K562 (cell line): ENCODE measurements around the gene C13orf42.

ENCODE experiments used
- AFF1 ChIP-seq, 2 experiments: fragments of 450-650 bp; IDR thresholded peaks; 2 replicates each; pipeline ENCODE4 v1.6.1; 2018; ENCODE audit warnings: mild to moderate bottlenecking in 2 of 2, low read depth in 1 of 2; ENCODE audit not compliant: partially characterized antibody in 2 of 2
- ATF2 ChIP-seq: sonication (generic); formaldehyde crosslinking; IDR thresholded peaks from 2 replicates; pipeline ENCODE4 v1.8.1; 2022; ENCODE audit warnings: missing genetic modification reagents
- CTCF ChIP-seq, 3 experiments: IDR thresholded peaks in 2 of 3; conservative IDR thresholded peaks in 1 of 3; 2 replicates each; pipeline ENCODE4 v1.5.1; 2011 to 2012; ENCODE audit warnings: low read length in 3 of 3, mild to moderate bottlenecking in 3 of 3, control low read depth in 2 of 3, improper control_type of control experiment in 1 of 3, inconsistent platforms in 1 of 3, low read depth in 1 of 3, mixed read lengths in 1 of 3, moderate library complexity in 1 of 3; ENCODE audit not compliant: insufficient read depth in 2 of 3
- MEF2D ChIP-seq: conservative IDR thresholded peaks from 2 replicates; pipeline ENCODE4 v1.6.1; 2016; ENCODE audit warnings: low read depth, missing genetic modification characterization, missing compliant biosample characterization
- RERE ChIP-seq: sonication (generic); formaldehyde crosslinking; IDR thresholded peaks from 2 replicates; pipeline ENCODE4 v1.8.0; 2023; ENCODE audit warnings: missing genetic modification reagents, mild to moderate bottlenecking, borderline replicate concordance
- SMAD2 ChIP-seq: fragments of 150-350 bp; IDR thresholded peaks from 2 replicates; pipeline ENCODE4 v1.6.1; 2014; ENCODE audit warnings: low read depth, mild to moderate bottlenecking, low read length
- SMC3 ChIP-seq: conservative IDR thresholded peaks from 2 replicates; pipeline ENCODE4 v1.6.1; 2011; ENCODE audit warnings: low read depth, low read length, improper control_type of control experiment; ENCODE audit not compliant: insufficient read depth
- ZBTB1 ChIP-seq: sonication (generic); formaldehyde crosslinking; IDR thresholded peaks from 2 replicates; pipeline ENCODE4 v1.8.1; 2023; ENCODE audit warnings: missing genetic modification reagents, low read depth, mild to moderate bottlenecking, borderline replicate concordance
- TF ChIP-seq, protein P1 (sequence below): fragments of 450-650 bp; IDR thresholded peaks from 2 replicates; pipeline ENCODE4 v1.7.0; 2016; ENCODE audit warnings: borderline replicate concordance

DNA sequence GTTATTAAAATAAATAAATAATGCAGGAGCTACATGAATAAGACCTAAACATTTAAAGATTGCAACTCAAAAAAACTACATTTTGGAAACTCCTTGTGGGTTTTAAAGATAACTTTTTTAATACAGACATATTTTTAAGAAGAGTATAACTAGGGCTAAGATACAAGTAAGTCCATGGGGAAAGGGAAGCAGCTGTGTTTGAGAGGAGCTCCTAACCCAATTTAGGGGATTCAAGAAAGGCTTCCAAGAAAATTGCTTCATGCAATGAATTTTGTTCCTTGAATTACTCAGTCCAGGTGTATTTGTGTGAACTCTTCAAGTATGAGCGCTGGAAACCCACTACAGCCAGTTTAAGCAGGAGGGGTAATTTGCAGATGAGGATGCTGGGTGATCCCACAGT, 44.1 kb upstream of the C13orf42 start:
- TF ChIP-seq CTCF (IDR thresholded peaks at IDR 0.05 in 2 of 3, conservative IDR thresholded peaks at IDR 0.05 in 1 of 3; ENCODE audit: insufficient read depth in 2 of 3, low read depth in 1 of 3, low read length in 3 of 3) (no peak), ZBTB1 (CRISPR knock-in tag) (no peak), ATF2 (CRISPR knock-in tag) (no peak), SMC3 (no peak), MEF2D (tag) (no peak), AFF1 (IDR thresholded peaks at IDR 0.05; ENCODE audit: low read depth in 1 of 2, partially characterized antibody in 2 of 2) (no peak), SMAD2 (no peak), RERE (CRISPR knock-in tag) (no peak)
- TF ChIP-seq, protein P1, sequence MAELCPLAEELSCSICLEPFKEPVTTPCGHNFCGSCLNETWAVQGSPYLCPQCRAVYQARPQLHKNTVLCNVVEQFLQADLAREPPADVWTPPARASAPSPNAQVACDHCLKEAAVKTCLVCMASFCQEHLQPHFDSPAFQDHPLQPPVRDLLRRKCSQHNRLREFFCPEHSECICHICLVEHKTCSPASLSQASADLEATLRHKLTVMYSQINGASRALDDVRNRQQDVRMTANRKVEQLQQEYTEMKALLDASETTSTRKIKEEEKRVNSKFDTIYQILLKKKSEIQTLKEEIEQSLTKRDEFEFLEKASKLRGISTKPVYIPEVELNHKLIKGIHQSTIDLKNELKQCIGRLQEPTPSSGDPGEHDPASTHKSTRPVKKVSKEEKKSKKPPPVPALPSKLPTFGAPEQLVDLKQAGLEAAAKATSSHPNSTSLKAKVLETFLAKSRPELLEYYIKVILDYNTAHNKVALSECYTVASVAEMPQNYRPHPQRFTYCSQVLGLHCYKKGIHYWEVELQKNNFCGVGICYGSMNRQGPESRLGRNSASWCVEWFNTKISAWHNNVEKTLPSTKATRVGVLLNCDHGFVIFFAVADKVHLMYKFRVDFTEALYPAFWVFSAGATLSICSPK: no peak
